Activated CD4-positive, alpha-beta T cell treated with anti-CD3 and anti-CD28 coated beads for 4 hours (primary cell): Measurements from ENCODE around the gene EMX1.
"Not testable (repeated sequence)": the region's sequence is repeated elsewhere in the genome, so short reads cannot be mapped to it uniquely, and the experiment has no call there.

Source experiments
- DNase-seq, 2 donors: peaks; one replicate each; pipeline ENCODE4 v3.0.0-alpha.2; 2020

The EMX1 gene

GRCh38 chr2:72901426-72901825, 15.9 kb upstream of the EMX1 start:
- DNase-seq = no peak

GRCh38 chr2:72907369-72907768, 9.9 kb upstream of the EMX1 start:
- DNase-seq = not testable (repeated sequence)

- no peak for DNase-seq
Observed at GRCh38 chr2:72908741-72909140, 8.6 kb upstream of the EMX1 start.

GRCh38 chr2:72911256-72911655, 6.1 kb upstream of the EMX1 start:
- DNase-seq = no peak

GRCh38 chr2:72913486-72914205, 3.7 kb upstream of the EMX1 start:
- DNase-seq = no peak

- no peak for DNase-seq
Observed at GRCh38 chr2:72914206-72914559, 3.1 kb upstream of the EMX1 start.

- DNase-seq = no peak
Observed at GRCh38 chr2:72914589-72915319, 2.6 kb upstream of the EMX1 start.

- DNase-seq = no peak
Observed at GRCh38 chr2:72915320-72915906, 1.9 kb upstream of the EMX1 start.

GRCh38 chr2:72915907-72916742, 1.2 kb upstream of the EMX1 start:
- no peak for DNase-seq

GRCh38 chr2:72916743-72917137, 579 bp upstream of the EMX1 start:
- DNase-seq = no peak

- no peak for DNase-seq
Observed at GRCh38 chr2:72917877-72918553, 696 bp downstream of the EMX1 start.

GRCh38 chr2:72919414-72920317, 2.3 kb downstream of the EMX1 start:
- no peak for DNase-seq

- DNase-seq = no peak
Observed at GRCh38 chr2:72920318-72921087, 3.2 kb downstream of the EMX1 start.

- no peak for DNase-seq
Observed at GRCh38 chr2:72921088-72921851, 4.0 kb downstream of the EMX1 start.

- DNase-seq = no peak
Observed at GRCh38 chr2:72921853-72922252, 4.5 kb downstream of the EMX1 start.

GRCh38 chr2:72923833-72924352, 6.6 kb downstream of the EMX1 start:
- DNase-seq = no peak

GRCh38 chr2:72924353-72925240, 7.3 kb downstream of the EMX1 start:
- no peak for DNase-seq

GRCh38 chr2:72925328-72925943, 8.1 kb downstream of the EMX1 start:
- no peak for DNase-seq
